GM21447 (cell line): Measurements from ENCODE around the gene GUCY1A1.

Experiments used
- ATAC-seq: cut with Tn5 transposase; IDR thresholded peaks from one replicate; pipeline ENCODE4 v1.9.1; 2021; ENCODE audit not compliant: unreplicated experiment

Gene GUCY1A1

GRCh38 chr4:155690044-155690837, 23.6 kb downstream of the GUCY1A1 start:
- ATAC-seq, result no peak

GRCh38 chr4:155692361-155692760, 25.7 kb downstream of the GUCY1A1 start:
- ATAC-seq, result no peak

- ATAC-seq, result no peak
These were observed 26.5 kb downstream of the GUCY1A1 start for GRCh38 chr4:155693015-155693663.

DNA sequence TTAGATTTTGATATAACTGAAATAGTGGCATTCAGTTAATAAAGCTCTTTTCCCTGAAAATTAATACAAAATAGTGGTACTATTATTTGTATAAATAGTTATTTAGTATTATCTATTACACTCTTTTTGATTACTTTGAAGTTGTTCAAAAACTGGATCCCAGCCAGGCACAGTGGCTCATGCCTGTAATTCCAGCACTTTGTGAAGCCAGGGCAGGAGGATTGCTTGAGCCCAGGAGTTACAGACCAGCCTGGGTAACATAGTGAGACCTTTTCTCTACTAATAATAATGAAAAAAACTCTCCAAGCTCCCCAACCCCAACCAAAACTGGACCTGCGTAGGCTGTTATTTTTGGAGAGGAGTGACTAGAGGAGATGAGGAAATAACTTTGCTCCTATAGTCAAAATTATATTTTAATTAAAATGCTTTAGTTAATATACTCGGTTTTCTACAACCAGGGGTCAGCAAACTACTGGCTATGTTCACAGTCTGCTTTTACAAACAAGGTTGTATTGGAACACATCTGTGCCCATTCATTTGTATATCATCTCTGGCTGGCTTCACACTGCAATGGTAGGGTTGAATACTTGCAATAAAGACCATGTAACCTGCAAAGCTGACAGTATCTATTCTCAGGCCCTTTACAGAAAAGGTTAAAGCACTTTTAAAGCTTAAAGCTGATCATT, 27.6 kb downstream of the GUCY1A1 start:
- no peak for ATAC-seq

DNA sequence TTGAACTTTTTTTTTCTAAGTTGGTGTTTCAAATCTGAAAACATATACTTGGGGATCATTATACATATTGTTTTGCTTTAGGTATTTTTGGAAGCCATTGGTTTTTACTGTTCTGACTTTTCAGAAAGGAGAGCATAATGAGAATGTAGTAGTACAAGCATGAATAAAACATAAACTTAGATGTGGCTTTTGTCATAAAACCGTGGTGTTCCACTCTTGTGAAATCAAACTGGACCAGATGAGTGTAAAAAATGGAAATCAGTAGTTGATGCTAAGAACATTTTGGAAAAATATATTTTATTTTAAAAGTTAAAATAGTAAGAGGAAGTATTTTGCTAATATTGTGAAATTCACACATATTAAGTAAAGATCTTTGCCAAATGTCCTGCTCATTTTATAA, 29.6 kb downstream of the GUCY1A1 start:
- ATAC-seq, result no peak

DNA sequence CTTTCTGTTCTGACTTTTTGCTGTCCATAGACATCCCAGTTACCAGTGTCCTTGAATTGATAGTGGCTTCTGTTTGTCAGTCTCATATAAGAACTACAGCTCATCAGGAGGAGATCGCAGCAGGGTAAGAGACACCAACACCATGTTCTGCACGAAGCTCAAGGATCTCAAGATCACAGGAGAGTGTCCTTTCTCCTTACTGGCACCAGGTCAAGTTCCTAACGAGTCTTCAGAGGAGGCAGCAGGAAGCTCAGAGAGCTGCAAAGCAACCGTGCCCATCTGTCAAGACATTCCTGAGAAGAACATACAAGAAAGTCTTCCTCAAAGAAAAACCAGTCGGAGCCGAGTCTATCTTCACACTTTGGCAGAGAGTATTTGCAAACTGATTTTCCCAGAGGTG, 30.1 kb downstream of the GUCY1A1 start:
- no peak for ATAC-seq

DNA sequence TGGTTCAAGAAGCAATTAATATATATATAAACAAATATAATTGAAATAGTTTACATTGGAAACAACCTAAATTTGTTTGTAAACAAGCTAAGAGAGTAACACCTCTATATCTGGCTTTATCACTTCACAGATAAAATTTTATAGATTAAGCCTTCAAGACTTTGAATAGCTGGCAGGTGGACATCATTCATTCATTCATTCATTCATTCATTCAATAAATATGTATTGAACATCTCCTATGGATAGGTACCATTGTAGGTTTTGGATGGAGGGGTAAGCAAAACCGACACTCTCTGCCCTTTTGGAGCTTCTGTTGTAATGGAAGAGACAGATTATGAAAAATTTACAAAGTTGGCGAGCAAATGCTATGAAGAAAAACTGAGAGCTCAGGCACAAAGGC, 35.2 kb downstream of the GUCY1A1 start:
- no peak for ATAC-seq

GRCh38 chr4:155703486-155704247, 37.0 kb downstream of the GUCY1A1 start:
- ATAC-seq, result peak; percentile 60

DNA sequence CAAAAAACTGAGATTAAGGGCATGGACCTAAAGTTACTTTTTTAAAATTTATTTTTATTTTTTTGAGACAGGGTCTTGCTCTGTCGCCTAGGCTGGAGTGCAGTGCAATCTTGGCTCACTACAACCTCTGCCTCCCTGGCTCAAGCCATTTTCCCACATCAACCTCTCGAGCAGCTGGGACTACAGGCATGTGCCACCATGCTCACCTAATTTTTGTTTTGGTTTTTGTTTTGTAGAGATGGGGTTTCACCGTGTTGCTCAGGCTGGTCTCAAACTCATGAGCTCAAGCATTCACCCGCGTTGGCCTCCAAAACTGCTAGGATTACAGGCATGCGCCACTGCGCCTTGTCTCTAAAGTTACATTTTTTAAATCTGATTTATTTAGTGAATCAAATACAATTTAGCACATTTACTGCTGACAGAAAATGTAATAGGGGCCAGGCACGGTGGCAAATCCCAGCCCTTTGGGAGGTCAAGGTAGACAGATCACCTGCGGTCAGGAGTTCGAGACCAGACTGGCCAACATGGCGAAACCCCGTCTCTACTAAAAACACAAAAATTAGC, 38.3 kb downstream of the GUCY1A1 start:
- ATAC-seq, result no peak

GRCh38 chr4:155705664-155706063, 39.0 kb downstream of the GUCY1A1 start:
- no peak for ATAC-seq

DNA sequence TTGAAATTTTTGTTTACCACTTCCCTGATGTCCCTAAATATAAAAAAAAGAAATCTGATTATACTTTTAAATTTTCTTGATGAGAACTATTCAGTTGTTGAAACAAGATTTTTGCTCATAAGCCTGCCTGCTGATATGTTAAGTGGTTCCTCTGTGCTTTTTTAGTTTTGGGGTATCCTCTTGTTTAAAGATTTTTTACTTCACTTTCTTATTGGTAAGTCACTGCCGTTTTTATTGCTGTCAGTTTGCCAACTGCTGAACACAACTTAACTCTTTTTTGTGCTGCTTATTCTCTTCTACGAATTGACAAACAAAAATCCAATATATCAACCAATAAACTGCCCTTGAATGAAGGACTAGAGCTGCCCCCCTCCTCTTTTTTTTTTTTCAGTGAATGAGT, 39.5 kb downstream of the GUCY1A1 start:
- ATAC-seq, result no peak

- ATAC-seq, result no peak
These were observed 40.6 kb downstream of the GUCY1A1 start for GRCh38 chr4:155707251-155707650.

DNA sequence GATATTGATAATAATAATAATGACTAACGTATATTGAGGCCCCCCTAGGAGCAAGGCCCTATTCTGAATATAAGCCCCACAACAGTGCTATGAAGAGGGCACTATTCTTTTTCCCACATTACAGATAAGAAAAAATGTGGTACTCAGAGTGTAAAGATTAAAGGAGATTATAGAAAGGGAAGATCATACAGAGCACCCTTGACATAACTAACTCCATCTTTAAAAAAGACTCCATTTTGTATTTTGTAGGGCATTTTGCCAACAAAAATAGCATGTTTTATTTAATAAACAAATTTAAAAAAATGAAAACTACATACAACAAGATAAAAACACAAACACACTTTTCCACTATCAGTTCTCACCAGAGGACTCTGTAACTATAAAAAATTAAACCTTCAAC, 42.1 kb downstream of the GUCY1A1 start:
- no peak for ATAC-seq

DNA sequence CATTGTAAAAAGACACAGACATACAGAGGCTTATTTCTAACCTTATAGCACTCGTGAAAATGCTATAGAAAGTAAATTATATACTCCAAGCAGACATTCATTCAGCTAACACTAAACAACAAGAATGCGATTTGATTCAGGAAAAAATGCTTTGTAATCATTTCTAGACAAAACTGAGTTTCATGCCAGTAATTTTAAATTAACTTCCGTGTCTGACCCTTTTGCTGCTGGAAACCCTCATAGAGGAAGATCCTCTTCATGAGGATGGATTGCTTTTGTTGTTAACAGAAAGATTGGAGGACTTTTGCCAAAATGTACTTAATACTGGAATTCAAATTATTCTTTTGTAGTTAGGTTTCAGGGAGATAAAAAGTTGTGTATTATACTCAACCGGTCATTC, 43.3 kb downstream of the GUCY1A1 start:
- ATAC-seq, result no peak

DNA sequence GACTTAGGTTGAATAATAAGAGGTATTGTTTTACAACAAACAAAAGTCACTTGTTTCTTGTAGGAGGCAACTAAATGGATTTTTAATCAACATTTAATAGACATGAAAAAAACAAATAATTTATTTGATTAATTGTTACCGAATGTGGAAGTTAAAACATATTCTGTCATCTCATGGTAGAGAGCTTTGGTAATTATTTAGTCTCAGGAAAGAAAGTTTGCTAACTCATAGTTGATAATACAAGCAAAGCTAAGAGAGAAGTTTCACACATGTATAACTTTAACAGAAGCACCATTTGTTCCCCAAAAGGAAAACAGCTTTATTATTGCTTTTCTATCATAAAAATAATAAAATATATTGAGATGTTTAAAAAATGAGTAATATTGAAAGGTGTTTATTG, 44.9 kb downstream of the GUCY1A1 start:
- no peak for ATAC-seq

GRCh38 chr4:155712846-155713245, 46.2 kb downstream of the GUCY1A1 start:
- no peak for ATAC-seq

DNA sequence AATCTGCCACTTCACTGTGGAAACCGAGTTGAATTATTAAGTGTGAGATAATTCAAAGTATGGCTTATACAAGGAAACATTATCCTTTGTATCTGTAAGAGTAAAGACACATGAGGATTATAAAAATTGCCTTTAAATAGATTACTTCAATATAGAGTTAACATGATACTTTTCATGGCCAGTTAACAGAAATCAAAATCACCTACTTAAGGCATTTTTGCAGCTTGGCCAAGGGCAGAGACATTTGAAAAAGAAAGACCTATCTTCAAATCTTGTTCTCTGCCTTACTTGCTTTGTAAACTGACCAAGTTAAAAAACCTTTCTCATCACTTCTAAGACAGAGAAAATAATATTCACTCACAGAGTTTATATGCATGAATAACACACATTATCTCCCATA, 47.3 kb downstream of the GUCY1A1 start:
- no peak for ATAC-seq

- no peak for ATAC-seq
These were observed 55.7 kb downstream of the GUCY1A1 start for GRCh38 chr4:155722336-155722735.

DNA sequence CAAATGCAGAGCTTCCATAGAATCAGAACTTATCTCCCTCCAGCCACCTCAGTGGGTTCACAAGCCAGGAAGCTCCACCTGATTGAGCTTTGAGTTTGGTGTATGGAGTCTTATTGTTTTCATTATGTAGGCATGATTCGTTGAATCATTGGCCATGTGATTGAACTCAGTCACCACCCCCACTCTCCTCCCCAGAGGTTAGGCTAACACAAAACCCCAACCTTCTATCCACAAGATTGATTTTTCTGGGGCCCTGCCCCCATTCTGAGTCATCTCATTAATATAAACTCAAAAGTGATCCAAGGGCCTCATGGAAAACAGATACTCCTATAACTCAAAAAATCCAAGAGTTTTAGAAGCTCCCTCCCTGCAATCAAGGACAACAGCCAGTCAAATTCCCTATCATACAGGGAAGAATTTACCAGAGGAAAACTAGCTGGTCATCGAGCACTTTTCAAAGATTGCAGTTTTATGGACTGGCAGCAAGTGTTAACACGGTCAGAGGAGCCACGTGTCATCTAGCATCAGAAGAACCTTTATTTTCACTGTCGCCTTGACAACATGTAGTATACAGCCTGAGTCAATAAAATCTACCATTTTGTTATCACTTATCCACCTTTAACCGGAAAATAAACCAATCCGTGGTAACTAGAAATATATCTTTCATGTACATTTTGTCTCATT, 56.3 kb downstream of the GUCY1A1 start:
- ATAC-seq, result no peak

DNA sequence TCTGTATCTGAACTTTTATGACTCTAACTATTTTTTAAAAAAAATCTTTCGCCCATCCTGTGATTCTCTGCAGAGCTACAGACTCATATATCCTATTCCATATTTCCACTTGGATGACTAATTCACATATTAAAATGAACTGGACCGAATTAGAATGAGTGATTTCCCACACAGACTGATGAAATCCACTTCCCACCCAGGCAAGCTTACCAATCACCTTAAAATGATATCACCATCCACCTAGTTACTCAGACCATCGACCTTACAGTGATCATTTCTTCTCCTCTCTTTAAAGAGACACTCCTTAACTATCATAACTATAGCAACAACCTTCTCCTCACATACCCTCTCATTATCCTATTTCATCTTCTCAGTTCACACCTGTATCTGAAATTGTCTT, 58.1 kb downstream of the GUCY1A1 start:
- ATAC-seq, result no peak
